Endothelial cell of umbilical vein (primary cell): ENCODE results near the gene PFDN4. TPM values are rescaled to one million over a fixed set of nuclear protein-coding genes. Genes with fewer than 3 reads are reported as not detected.

Experiments used
- BruUV-seq: library from RNA; stranded (reverse); fragments of 400-500 nt; replicated peaks from 2 replicates; lab custom pipeline; 2021; lab: Mats Ljungman, UMichigan
- CTCF ChIA-PET: fragments of 300-600, 350-600 bp; sonication (Branson Sonifier 250); formaldehyde crosslinking; loops from one replicate; lab custom pipeline; 2021; ENCODE audit warnings: antibody characterized with exemption, inconsistent platforms; lab: Charles Lee
- POLR2A ChIA-PET: fragments of 300-600, 350-600 bp; sonication (Branson Sonifier 250); formaldehyde crosslinking; loops from one replicate; lab custom pipeline; 2021; ENCODE audit warnings: antibody characterized with exemption, inconsistent platforms; lab: Charles Lee
- DNase-seq: peaks from one replicate; pipeline ENCODE4 v3.0.0-alpha.2; 2011; ENCODE audit warnings: low read depth, low spot score
- FAIRE-seq: peaks from 2 replicates; lab custom pipeline; 2011; peaks lifted over from hg19 to GRCh38; lab: Jason Lieb, UNC
- H2AFZ ChIP-seq: 2 replicates; pipeline ENCODE4 v1.6.0; 2012; ENCODE audit warnings: low read depth, low read length, control low read depth, inconsistent platforms
- H3K27ac ChIP-seq: 2 replicates; pipeline ENCODE4 v1.5.1; 2011; ENCODE audit warnings: low read depth, mild to moderate bottlenecking, control low read depth, low read length, moderate library complexity; ENCODE audit not compliant: insufficient read depth
- H3K27me3 ChIP-seq, 2 experiments: 2 replicates each; pipeline versions ENCODE4 v1.6.0 to v1.6.1; 2011; ENCODE audit warnings: low read length in 2 of 2, mixed read lengths in 1 of 2; ENCODE audit not compliant: control insufficient read depth in 2 of 2, insufficient read depth in 2 of 2
- H3K36me3 ChIP-seq, 2 experiments: 2 replicates in 1 of 2; 3 replicates in 1 of 2; pipeline ENCODE4 v1.5.1; 2011; ENCODE audit warnings: low read length in 2 of 2, mild to moderate bottlenecking in 1 of 2, moderate library complexity in 1 of 2; ENCODE audit not compliant: control insufficient read depth in 2 of 2, insufficient read depth in 2 of 2; ENCODE audit errors: extremely low read depth in 1 of 2
- H3K4me1 ChIP-seq: 3 replicates; pipeline ENCODE4 v1.5.1; 2011; ENCODE audit warnings: mild to moderate bottlenecking, low read length; ENCODE audit not compliant: control insufficient read depth, insufficient read depth; ENCODE audit errors: extremely low read depth
- H3K4me2 ChIP-seq: 2 replicates; pipeline ENCODE4 v1.6.1; 2011; ENCODE audit warnings: low read length, control low read depth, mixed read lengths; ENCODE audit not compliant: insufficient read depth
- H3K4me3 ChIP-seq, 3 experiments: fragments of 200-600 bp in 1 of 3; sonication (generic), shearing (Covaris generic) in 1 of 3; replicated peaks in 1 of 3; 2 replicates each; pipeline ENCODE4 v1.5.1; 2011 to 2016; ENCODE audit warnings: control low read depth in 3 of 3, low read length in 3 of 3, mild to moderate bottlenecking in 2 of 3, inconsistent platforms in 1 of 3, low read depth in 1 of 3, moderate library complexity in 1 of 3; ENCODE audit not compliant: insufficient read depth in 1 of 3
- H3K79me2 ChIP-seq: 2 replicates; pipeline ENCODE4 v1.6.0; 2012; ENCODE audit warnings: low read length, inconsistent platforms; ENCODE audit not compliant: control insufficient read depth, insufficient read depth
- H3K9ac ChIP-seq: replicated peaks from 2 replicates; pipeline ENCODE3; 2011; ENCODE audit warnings: low read length, control low read depth; ENCODE audit not compliant: insufficient read depth; ENCODE audit errors: extremely low read depth
- H3K9me1 ChIP-seq: replicated peaks from 3 replicates; pipeline ENCODE4 v1.6.0; 2011; ENCODE audit warnings: mild to moderate bottlenecking, low read length; ENCODE audit not compliant: control insufficient read depth, insufficient read depth; ENCODE audit errors: extremely low read depth
- H3K9me3 ChIP-seq: replicated peaks from 2 replicates; pipeline ENCODE4 v1.5.1; 2012; ENCODE audit warnings: low read length, inconsistent platforms; ENCODE audit not compliant: control insufficient read depth, insufficient read depth
- H4K20me1 ChIP-seq: replicated peaks from 2 replicates; pipeline ENCODE3; 2011; ENCODE audit warnings: mild to moderate bottlenecking, low read length; ENCODE audit not compliant: control insufficient read depth, insufficient read depth; ENCODE audit errors: extremely low read depth
- CTCF ChIP-seq, 2 donors: IDR thresholded peaks; 1 replicate in 1 of 2; 2 replicates in 1 of 2; pipeline ENCODE4 v1.5.1; 2011; ENCODE audit warnings: low read length in 2 of 2, mild to moderate bottlenecking in 2 of 2, moderate library complexity in 2 of 2, control low read depth in 1 of 2, inconsistent platforms in 1 of 2, low read depth in 1 of 2; ENCODE audit not compliant: insufficient read depth in 1 of 2; ENCODE audit errors: extremely low read depth in 1 of 2
- EZH2 ChIP-seq: IDR thresholded peaks from 2 replicates; pipeline ENCODE4 v1.6.1; 2012; ENCODE audit warnings: borderline replicate concordance, low read depth, mild to moderate bottlenecking, moderate library complexity, low read length, inconsistent platforms; ENCODE audit not compliant: severe bottlenecking
- FOS ChIP-seq: IDR thresholded peaks from 2 replicates; pipeline ENCODE4 v1.6.1; 2011; ENCODE audit warnings: mild to moderate bottlenecking, low read length, moderate library complexity, borderline replicate concordance; ENCODE audit not compliant: insufficient read depth
- JUN ChIP-seq: IDR thresholded peaks from 2 replicates; pipeline ENCODE4 v1.6.1; 2011; ENCODE audit warnings: borderline replicate concordance, low read depth; ENCODE audit not compliant: insufficient read length, insufficient read depth
- MYC ChIP-seq: IDR thresholded peaks from one replicate; pipeline ENCODE4 v1.6.1; 2011; ENCODE audit warnings: mild to moderate bottlenecking, low read depth, low read length
- dilution Hi-C: fragments of 300-500 bp; cut with MboI; formaldehyde crosslinking; loops from one replicate; pipeline ENCODE4 v1.15.0; 2019; ENCODE audit warnings: low sequenced_read_pairs; ENCODE audit not compliant: extremely low pct_ligation_motif_present
- intact Hi-C: fragments of 100-400 bp; cut with micrococcal nuclease; formaldehyde crosslinking; loops from one replicate; pipeline ENCODE4 v1.10.0; 2022
- polyA plus RNA-seq, 4 experiments: library from polyadenylated mRNA; depleted of rRNA in 3 of 4; stranded (reverse) in 3 of 4; unstranded in 1 of 4; fragments of >200 nt; gene quantifications; 2 replicates each; pipeline versions ENCODE4 v1.2.1 to v1.2.3, GENCODE V29; 2011 to 2012; ENCODE audit warnings: missing spikeins in 1 of 4
- total RNA-seq: library from RNA; stranded (reverse); gene quantifications from 2 replicates; pipeline ENCODE4 v1.2.3, GENCODE V29; 2021

PFDN4 gene
- total and polyA plus RNA-seq, 2 donors (not counting 3 experiments of a cell fraction or from before 2014, with no cell fraction given), result 17.5 to 44.2 TPM

- Histone ChIP-seq H3K27ac (no peak overlapping the region), H3K4me1 (no peaks in the 10 kb centered on the region), H3K4me2 (no peak overlapping the region), H3K9me1 (no peaks in the 10 kb centered on the region), H3K4me3 (no peak overlapping the region), H3K36me3 (no peaks in the 10 kb centered on the region), H3K9me3 (no peaks in the 10 kb centered on the region), H3K79me2 (no peaks in the 10 kb centered on the region), H4K20me1 (no peaks in the 10 kb centered on the region), H3K27me3 (no peaks in the 10 kb centered on the region), H3K9ac (no peak overlapping the region), H2AFZ (no peak overlapping the region)
- BruUV-seq, result no TSS peak
- dilution Hi-C loops (no loop called here), intact Hi-C loops (loop anchor here (2.0 kb wide), 1 partner anchor 257 kb away; no protein-coding TSS in a partner anchor)
- TF ChIP-seq FOS, result no peak
- no peak for TF ChIP-seq MYC
- no peak for TF ChIP-seq CTCF (IDR thresholded peaks at IDR 0.05; ENCODE audit: extremely low read depth in 1 of 2, insufficient read depth in 1 of 2, low read depth in 1 of 2, low read length in 2 of 2)
- no peak for TF ChIP-seq EZH2
- TF ChIP-seq JUN, result no peak
- ChIA-PET POLR2A (no interaction called here), CTCF (interaction anchor here (0.7 to 7.4 kb wide), 11 partner anchors 9 to 1885 kb away, joined by 3 to 116 read pairs (median 4); partner anchors contain the start of gene PFDN4)
- FAIRE-seq (no peak), DNase-seq (no peak)
Observed at GRCh38 chr20:54197621-54198604, 10.0 kb upstream of the PFDN4 start.
